ENCODE data around the gene PCBP1.
"Not testable (repeated sequence)": the region's sequence is repeated elsewhere in the genome, so short reads cannot be mapped to it uniquely, and the experiment has no call there.

The PCBP1 gene

DNA sequence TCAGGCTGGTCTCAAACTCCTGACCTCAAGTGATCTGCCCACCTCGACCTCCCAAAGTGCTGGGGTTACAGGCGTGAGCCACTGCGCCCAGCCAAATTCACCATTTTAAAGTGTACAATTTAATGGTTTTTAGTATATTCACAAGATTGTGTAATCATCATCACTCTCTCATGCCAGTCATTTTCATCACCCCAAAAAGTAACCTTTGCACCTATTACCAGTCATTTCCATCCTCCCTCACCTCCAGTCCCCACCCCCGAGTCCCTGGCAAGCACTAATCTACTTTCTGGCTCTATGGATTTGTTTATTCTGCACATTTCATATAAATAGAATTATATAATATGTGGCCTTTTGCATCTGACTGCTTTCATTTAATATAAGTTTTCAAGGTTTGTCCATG lies 10.8 kb downstream of the PCBP1 start:
- DNase-seq (ENCODE audit: low read depth in 2 of 2) = no peak

DNA sequence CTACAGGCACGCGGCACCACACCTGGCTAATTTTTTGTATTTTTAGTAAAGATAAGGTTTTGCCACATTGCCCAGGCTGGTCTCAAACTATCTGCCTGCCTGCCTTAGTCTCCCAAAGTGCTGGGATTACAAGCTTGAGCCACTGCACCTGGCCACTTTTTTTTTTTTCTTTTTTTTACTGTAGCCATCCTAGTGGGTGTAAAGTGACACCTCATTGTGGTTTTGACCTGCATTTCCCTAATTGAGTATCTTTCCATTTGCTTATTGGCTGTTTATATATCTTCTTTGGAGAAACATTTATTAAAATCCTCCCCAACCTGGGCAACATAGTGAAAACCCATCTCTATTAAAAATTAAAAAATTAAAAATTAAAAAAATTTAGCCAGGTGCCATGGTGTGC lies 12.0 kb downstream of the PCBP1 start:
- DNase-seq (ENCODE audit: low read depth in 2 of 2) = no peak

DNA sequence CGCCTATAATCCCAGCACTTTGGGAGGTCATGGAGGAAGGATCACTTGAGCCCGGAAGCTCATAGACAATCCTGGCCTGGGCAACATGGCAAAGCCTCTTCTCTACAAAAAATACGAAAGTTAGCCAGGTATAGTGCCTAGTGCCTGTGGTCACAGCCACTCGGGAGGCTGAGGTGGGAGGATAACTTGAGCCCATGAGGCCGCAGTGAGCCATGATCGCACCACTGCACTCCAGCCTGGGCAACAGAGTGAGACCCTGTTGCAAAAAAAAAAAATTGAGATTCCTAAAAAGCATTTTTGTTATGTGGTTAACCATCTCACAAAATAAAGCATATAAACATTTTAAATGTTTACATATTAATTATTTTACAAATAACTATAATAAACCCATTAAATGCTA lies 13.9 kb downstream of the PCBP1 start:
- no peak for DNase-seq (ENCODE audit: low read depth in 2 of 2)

DNA sequence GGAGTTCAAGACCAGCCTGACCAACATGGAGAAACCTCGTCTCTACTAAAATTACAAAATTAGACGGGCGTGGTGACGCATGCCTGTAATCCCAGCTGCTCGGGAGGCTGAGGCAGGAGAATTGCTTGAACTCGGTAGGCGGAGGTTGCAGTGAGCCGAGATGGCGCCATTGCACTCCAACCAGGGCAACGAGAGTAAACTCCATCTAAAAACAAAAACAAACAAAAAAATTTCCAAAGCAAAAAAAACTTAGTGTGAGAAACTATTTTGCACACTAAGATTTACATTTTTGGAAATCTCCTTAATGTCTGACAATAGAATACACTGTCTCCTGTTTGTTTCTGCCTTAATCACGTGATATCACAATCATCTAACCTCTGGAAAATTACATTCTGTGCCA lies 14.4 kb downstream of the PCBP1 start:
- DNase-seq (ENCODE audit: low read depth in 2 of 2) = not testable (repeated sequence)

DNA sequence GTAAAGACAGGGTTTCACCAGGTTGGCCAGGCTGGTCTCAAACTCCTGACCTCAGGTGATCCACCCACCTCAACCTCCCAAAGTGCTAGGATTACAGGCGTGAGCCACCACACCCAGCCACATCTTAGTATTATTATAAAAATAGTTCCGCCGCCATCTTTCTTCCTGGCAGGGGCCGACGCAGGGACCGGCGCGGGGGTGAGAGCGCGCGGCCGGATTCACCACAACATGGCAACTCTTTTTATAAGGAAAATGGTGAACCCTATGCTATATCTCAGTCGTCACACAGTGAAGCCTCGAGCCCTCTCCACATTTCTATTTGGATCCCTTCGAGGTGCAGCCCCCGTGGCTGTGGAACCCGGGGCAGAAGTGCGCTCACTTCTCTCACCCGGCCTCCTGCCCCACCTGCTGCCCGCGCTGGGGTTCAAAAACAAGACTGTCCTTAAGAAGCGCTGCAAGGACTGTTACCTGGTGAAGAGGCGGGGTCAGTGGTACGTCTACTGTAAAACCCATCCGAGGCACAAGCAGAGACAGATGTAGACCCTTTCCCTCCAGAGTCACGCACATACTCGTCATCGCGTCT lies 15.1 kb downstream of the PCBP1 start:
- DNase-seq (ENCODE audit: low read depth in 2 of 2) = not testable (repeated sequence)

DNA sequence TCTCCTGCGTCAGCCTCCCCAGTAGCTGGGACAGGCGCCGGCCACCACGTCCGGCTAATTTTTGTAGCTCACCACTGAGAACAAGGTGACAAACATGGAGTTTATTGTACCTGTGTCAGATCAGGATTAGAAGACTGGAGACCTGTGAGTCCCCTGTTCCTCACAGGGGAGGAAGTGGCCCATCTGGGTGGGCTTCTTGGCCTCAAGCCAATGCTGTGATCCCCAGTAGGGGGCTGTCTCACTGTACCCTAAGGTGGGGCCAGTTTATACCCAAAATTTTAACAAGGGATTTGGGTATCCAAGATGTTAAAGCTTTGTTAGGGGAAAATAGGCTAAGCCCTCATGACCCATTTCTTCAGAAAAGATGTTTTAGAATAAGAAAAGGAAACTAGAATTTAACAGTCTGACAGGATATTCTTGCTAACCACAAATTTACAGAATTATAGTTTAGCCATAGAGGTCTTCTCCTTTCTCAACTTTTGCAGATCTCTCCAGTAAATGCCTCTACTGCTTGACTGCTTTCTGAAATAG lies 16.3 kb downstream of the PCBP1 start:
- no peak for DNase-seq (ENCODE audit: low read depth in 2 of 2)

DNA sequence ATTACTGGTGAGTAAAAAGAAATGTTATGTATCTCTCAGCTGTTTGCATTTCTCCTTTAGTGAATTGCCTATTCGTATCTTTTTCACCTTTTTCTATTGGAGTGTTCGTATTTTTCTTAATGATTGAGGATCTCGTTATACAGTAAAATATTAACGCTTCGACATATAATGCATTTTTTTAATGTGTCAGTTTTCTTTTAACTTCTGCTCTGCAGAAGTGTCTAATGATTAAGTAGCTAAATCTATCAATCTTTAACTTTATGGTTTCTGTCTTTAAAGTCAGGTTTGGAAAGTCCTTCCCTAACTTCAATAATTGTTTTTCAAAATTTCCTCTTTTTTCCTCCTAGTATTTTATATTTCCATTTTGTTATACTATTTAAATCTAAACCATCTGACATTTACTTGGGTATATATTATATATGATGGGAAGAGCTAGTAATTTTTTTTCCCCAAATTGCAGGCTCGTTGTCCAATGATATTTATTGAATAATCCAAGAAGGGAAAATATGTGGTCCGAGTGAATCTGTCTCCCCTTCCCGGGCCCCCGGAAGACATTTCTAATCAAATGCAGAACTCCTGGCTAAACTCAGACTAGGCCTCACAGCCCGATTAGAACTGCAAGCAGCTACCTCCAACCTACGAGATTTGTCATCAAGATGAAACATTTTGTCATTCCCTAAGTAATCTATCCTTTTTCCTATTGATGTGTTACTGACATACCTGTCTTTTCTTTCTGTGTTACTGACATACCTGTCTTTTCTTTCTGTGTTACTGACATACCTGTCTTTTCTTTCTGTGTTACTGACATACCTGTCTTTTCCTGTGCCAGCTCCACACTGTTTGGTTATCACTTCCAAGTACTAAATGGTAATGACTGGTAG lies 17.2 kb downstream of the PCBP1 start:
- DNase-seq (ENCODE audit: low read depth in 2 of 2) = no peak

DNA sequence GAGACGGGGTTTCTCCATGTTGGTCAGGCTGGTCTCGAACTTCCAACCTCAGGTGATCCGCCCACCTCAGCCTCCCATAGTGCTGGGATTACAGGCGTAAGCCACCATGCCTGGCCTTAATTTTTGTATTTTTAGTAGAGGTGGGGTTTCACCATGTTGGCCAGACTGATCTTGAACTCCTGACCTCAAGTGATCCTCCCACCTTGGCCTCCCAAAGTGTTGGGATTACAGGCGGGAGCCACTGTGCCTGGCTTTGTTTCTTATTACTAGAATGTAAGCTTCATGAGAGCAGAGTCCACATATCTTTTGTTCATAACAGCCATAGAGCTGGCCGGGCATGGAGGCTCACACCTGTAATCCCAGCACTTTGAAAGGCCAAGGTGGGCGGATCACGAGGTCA lies 18.9 kb downstream of the PCBP1 start:
- not testable (repeated sequence) for DNase-seq (ENCODE audit: low read depth in 2 of 2)

DNA sequence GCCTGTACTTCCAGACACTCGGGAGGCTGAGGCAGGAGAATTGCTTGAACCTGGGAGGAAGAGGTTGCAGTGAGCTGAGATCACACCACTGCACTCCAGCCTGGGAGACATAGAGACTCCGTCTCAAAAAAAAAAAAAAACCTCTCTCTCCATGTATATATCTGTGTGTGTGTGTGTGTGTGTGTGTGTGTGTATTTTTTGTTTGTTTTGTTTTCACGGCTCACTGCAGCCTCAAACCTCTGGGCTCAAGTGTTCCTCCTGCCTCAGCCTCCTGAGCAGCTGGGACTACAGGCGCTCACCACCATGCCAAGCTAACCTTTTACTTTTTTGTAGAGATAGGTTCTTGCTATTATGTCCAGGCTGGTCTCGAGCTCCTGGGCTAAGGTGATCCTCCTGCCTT lies 23.1 kb downstream of the PCBP1 start:
- DNase-seq (ENCODE audit: low read depth in 2 of 2) = not testable (repeated sequence)

DNA sequence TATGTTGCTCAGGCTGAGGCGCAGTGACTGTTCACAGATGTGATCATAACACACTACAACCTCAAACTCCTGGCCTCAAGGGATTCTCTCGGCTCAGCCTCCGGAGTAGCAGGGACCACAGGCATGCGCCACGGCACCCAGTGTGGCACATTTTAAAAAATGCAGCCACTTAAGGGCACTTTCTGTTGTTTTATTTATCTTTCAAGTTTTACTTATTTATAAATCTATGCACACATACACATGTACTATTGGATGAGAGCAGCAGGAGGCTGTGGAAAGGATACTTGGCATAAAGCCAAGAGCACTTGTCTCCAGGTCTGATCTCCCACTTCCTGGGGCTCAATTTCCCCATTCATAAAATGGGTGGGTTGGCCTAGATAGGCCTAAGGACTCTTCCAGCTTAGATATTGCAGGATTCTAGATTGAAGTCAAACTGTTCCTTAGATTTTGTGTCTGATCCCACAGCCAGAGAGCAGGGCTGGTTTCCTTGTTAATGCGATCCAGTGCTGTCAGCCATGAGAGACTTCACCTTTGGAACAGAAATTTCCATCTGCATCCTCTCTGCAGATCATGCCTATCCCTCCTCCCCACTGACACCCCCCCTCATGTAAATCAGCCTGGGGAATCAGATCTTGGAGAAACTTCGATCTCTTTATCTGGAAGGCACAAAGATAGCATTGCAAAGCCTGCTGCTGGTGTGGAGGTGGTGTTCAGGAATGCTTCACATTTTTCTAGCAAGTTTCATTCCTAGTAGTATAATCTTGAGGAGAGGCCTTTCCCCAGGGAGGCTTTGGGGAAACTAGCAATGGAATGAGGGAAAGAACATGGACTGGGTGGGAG lies 24.7 kb downstream of the PCBP1 start:
- DNase-seq (ENCODE audit: low read depth in 2 of 2) = no peak

DNA sequence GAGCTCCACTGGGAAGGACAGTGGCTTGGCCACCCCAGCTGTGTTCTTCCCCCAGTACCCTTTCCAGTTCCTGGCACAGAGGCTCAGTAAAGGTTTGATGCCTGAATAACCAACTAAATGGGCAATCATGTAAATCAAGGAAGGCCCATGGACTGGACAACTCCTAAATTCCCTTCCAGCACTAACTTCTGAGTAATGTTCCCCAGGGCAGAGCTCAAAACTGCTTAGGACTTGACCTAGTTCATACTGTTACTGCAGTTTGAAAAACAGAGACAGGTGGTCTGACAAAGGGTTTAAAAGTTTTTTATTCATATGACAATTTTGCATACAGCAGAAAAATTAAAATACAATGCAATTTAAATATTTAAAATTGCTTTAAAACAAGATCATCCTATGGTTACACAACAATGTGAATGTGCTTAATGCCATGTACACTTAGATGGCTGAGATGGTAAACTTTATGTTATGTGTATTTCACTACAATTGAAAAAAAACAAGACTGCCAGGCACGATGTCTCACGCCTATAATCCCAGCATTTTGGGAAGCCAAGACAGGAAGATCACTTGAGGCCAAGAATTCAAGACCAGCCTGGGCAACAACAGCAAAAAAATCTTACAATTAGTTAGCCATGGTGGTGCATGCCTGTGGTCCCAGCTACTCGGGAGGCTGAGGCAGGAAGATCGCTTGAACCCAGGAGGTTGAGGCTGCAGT lies 26.2 kb downstream of the PCBP1 start:
- no peak for DNase-seq (ENCODE audit: low read depth in 2 of 2)

DNA sequence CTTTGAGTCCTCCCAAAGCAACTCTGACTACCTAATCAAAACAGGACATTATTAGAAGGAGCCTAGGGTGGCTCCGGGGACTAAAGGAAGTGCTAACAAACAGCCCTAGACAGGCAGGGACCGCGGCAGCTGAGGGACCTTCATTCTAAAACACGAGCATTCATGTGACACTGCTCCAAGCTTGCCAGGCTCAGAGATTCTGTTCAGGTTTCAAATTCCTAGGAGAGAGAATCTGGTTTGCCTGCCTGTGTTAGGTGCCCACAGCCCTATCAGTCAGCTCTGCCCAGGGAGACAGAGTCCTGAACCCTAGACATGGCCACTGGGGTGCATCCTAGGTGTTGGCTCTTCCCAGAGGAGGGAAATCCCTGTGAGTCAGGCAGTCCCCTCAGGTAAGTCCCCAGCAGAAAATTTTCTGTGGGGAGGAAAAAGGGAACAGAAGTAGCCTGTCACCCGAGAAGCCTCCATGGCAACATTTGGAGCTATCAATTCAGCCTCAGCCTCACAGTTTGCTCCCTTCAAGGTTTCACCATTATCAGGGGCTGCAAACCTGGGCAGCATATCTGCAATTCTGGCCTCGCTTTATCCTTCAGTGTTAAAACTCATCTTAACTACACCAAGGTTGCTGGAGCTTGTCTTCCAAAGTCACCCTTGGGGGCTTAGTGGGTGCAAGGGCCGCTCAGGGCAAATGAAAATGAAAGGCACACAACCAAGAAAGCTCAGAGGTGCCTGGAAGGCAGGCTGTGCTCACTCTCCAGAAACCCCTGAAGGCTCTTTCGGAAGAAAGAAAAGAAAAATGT lies 28.6 kb downstream of the PCBP1 start:
- no peak for DNase-seq (ENCODE audit: low read depth in 2 of 2)

DNA sequence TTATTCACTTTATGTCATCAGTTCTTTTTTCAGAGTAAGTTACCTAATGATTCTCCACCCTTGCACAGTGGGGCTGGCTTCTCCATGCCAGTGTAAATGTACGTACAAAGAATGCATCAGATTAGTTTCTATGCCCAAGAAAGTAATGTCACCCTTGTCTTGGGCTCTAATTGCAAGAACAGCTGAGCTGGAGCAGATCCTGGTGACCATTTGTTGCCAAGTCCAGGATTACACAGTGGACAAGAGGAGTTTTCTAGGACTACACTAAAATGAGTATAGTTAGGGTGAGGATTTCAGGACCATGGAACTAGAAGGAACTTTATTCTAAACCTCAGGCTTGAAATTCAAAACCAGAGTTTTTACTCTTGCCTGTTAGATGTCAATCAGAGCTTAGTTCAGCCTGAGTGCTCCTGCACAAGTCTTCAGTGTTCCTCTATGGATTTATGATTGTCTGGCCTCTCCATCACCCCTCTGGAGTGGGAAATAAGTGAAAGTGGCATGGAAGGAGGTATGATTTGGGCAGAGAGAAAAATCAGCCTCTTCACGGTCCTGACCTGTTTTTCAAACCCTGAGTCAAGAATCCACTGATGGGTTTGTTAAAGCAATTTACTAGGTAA lies 29.8 kb downstream of the PCBP1 start:
- DNase-seq (ENCODE audit: low read depth in 2 of 2) = no peak

DNA sequence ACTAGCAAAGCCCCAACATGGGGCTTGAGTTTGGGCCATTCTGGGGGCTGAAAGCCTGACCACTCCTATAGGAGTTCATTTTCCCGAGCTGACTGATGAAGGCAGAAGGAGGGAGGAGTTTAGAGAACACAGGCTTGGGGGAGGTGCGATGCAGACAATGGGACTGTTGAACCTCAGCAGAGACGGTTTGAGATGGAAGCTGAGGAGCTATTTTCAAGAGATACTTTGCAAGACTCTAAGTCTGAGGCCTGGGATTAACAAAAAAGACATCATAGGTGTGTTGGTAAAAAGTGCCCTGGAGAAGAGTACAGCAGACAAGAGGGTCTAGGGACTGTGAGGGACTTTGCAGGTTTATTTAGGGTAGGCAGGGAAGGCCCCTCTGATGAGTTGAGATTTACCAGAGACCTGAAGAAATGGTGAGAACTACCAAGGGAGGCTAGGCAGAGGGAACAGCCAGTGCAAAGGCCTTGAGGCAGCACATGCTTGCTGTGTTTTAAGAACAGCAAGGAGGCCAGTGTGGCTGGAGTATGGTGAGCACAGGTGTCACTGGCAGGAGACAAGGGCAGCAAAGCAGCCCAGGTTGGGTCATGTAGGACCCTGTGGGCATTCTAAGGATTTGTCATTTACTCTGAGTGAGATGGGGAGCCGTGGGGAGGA lies 31.6 kb downstream of the PCBP1 start:
- no peak for DNase-seq (ENCODE audit: low read depth in 2 of 2)

DNA sequence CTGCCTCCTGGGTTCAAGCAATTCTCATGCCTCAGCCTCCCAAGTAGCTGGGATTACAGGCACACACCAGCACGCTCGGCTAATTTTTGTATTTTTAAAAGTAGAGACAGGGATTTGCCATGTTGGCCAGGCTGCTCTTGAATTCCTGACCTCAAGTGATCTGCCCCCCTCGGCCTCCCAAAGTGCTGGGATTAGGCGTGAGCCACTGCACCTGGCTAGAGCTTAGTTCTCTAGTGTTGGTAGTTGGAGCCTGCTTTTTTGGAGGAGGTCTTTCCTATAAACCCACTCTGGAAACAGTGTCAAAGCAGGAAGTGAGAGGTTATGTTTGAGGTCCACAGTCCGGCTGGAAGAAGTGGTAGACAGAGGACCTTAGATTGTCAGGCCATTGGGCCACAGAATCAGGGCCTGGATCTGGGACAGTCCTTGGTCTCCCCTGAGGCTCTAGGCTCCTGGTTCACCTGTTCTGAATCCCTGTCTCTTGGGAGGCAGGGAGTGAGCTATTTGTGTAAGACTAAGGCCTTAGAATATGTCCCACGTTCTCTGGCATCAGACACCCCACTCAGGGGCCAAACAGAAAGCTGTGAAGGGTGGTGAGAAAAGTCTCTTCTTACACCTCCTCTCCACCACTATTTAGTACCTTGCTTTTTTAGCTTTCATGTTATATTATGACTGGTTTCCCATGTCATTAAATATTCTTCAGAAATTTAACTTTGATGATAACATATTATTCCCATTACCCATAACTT lies 34.5 kb downstream of the PCBP1 start:
- DNase-seq (ENCODE audit: low read depth in 2 of 2) = no peak

DNA sequence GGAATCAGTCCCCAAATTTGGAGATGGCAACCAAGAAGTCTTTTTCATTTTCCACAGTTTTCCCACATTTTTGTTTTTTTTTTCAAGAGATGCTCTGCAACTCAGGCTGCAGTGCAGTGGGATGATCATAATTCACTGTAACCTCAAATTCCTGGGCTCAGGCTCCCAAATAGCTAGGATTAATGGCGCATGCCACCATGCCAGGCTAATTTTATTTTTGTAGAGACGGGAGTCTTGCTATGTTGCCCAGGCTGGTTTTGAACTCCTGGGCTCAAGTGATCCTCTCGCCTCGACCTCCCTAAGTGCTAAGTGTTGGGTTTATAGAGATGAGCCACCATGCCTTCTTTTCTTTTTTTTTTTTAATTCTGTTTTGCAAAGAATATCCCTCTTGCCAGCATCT lies 35.2 kb downstream of the PCBP1 start:
- no peak for DNase-seq (ENCODE audit: low read depth in 2 of 2)

DNA sequence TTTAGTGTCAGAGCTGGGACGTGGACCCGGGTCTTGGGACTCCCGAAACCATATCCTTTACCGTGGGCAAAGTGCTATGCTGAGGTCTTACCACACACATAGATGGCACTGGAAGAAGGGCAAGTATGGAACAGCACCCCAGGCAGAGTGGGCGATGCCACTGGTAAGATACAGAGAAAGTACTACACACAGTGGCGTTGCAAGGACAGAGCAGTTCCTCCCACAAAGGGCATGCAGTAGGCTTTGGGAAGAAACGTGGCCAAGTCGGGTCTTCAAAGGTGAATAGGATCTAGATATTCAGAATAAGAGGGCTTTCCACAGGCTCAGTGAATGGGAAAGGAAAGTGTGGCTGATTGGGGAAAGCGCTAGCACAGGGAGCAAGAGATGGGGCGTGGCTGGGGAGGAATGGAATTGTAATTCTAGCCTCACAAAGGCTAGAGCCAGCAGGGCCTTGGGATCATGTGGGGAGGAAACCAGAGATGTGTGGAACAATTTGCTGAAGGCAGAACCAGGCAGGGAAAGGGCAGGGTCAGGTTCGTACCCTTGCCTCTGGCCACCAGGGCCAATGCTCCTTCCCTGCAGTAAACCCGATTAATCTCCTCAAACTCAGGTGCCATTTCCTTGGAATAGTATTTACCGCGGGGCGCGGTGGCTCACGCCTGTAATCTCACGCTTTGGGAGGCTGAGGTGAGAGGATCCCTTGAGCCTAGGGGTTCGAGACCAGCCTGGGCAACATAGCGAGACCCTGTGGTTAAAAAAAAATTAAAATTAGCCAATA lies 36.0 kb downstream of the PCBP1 start:
- no peak for DNase-seq (ENCODE audit: low read depth in 2 of 2)

DNA sequence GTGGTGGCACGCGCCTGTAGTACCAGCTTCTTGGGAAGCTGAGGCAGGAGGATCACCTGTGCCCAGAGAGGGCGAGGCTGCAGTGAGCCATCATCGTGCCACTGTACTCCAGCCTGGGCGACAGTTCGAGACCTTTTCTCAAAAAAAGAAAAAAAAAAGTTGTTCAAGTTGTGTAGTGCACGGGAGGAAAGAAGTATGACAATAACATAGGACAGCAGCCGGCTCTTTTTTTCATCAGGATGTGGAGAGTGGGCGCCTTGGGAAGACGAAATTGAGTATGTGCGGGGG lies 36.5 kb downstream of the PCBP1 start:
- no peak for DNase-seq (ENCODE audit: low read depth in 2 of 2)

Data from stimulated activated CD8-positive, alpha-beta memory T cell treated with anti-CD3 and anti-CD28 coated beads, Interleukin-7, amount 100 ng/mL, for 1 hour (primary cell).